NCI-H510A treated with DMSO at 0.1 percent for 48 hours (cell line): ENCODE data around the gene LPP.

Experiments used
- DNase-seq: peaks from one replicate; lab custom pipeline; 2025; lab: John Stamatoyannopoulos, UW

LPP gene

GRCh38 chr3:188792793-188793192 is 638.8 kb downstream of the LPP start:
- DNase-seq = no peak

GRCh38 chr3:188796122-188796631 is 642.2 kb downstream of the LPP start:
- DNase-seq = no peak

GRCh38 chr3:188797045-188797444 is 643.1 kb downstream of the LPP start:
- DNase-seq = no peak

GRCh38 chr3:188798556-188799145 is 644.7 kb downstream of the LPP start:
- no peak for DNase-seq

- no peak for DNase-seq
Measured at GRCh38 chr3:188801393-188801792, 647.4 kb downstream of the LPP start.

- DNase-seq = no peak
Measured at GRCh38 chr3:188802645-188803044, 648.7 kb downstream of the LPP start.

- no peak for DNase-seq
Measured at GRCh38 chr3:188807006-188807405, 653.0 kb downstream of the LPP start.

- DNase-seq = no peak
Measured at GRCh38 chr3:188812198-188812597, 658.2 kb downstream of the LPP start.

GRCh38 chr3:188814581-188814980 is 660.6 kb downstream of the LPP start:
- no peak for DNase-seq

- DNase-seq = no peak
Measured at GRCh38 chr3:188817103-188817934, 663.4 kb downstream of the LPP start.

- no peak for DNase-seq
Measured at GRCh38 chr3:188817935-188818269, 663.9 kb downstream of the LPP start.

- DNase-seq = no peak
Measured at GRCh38 chr3:188818282-188818681, 664.3 kb downstream of the LPP start.

- DNase-seq = no peak
Measured at GRCh38 chr3:188819939-188820338, 666.0 kb downstream of the LPP start.

- DNase-seq = no peak
Measured at GRCh38 chr3:188822004-188822403, 668.0 kb downstream of the LPP start.

GRCh38 chr3:188822411-188822810 is 668.5 kb downstream of the LPP start:
- no peak for DNase-seq

- no peak for DNase-seq
Measured at GRCh38 chr3:188824566-188824965, 670.6 kb downstream of the LPP start.

GRCh38 chr3:188825901-188826300 is 671.9 kb downstream of the LPP start:
- DNase-seq = no peak

GRCh38 chr3:188826574-188826973 is 672.6 kb downstream of the LPP start:
- DNase-seq = no peak

GRCh38 chr3:188827103-188827502 is 673.1 kb downstream of the LPP start:
- no peak for DNase-seq

- no peak for DNase-seq
Measured at GRCh38 chr3:188827576-188827975, 673.6 kb downstream of the LPP start.

GRCh38 chr3:188829130-188829529 is 675.2 kb downstream of the LPP start:
- no peak for DNase-seq

- no peak for DNase-seq
Measured at GRCh38 chr3:188829576-188829975, 675.6 kb downstream of the LPP start.

- no peak for DNase-seq
Measured at GRCh38 chr3:188830893-188831292, 676.9 kb downstream of the LPP start.

GRCh38 chr3:188832146-188832545 is 678.2 kb downstream of the LPP start:
- DNase-seq = no peak
